GM12878 (cell line): Measurements from ENCODE around the gene PPARD. TPM values are rescaled to one million over a fixed set of nuclear protein-coding genes. Genes with fewer than 3 reads are reported as not detected.

ENCODE experiments used
- ATAC-seq: fragments of 200-7000 bp; cut with Tn5 transposase; 3 replicates; pipeline ENCODE4 v1.9.1; 2020; ENCODE audit warnings: mild to moderate bottlenecking, moderate library complexity
- BruUV-seq: library from RNA; stranded (reverse); fragments of 400-500 nt; replicated peaks from 2 replicates; lab custom pipeline; 2021; lab: Mats Ljungman, UMichigan
- CTCF ChIA-PET: fragments of 300-600 bp; sonication (Branson Sonifier 250); formaldehyde crosslinking; extraction: SDS; loops from one replicate; lab custom pipeline; 2021; ENCODE audit warnings: inconsistent platforms; lab: Yijun Ruan, JAX
- POLR2A ChIA-PET: fragments of 350-600 bp; formaldehyde crosslinking; extraction: SDS; loops from one replicate; lab custom pipeline; 2021; ENCODE audit warnings: inconsistent platforms; lab: Charles Lee
- RAD21 ChIA-PET: fragments of 300-600 bp; sonication (Branson Sonifier 250); formaldehyde crosslinking; loops from one replicate; lab custom pipeline; 2023; ENCODE audit warnings: antibody characterized with exemption; ENCODE audit not compliant: unreplicated experiment; lab: Charles Lee
- SMC1A ChIA-PET: fragments of 300-600 bp; sonication (Branson Sonifier 250); formaldehyde crosslinking; loops from one replicate; lab custom pipeline; 2023; ENCODE audit not compliant: unreplicated experiment, uncharacterized antibody; lab: Charles Lee
- DNase-seq: peaks from one replicate; pipeline ENCODE4 v3.0.0-alpha.2; 2011; ENCODE audit warnings: low read depth, low spot score
- FAIRE-seq: peaks from 3 replicates; lab custom pipeline; 2011; peaks lifted over from hg19 to GRCh38; lab: Jason Lieb, UNC
- H2AFZ ChIP-seq: 2 replicates; pipeline ENCODE4 v1.6.0; 2011; ENCODE audit warnings: low read depth, low read length, control low read depth; ENCODE audit not compliant: control insufficient read depth
- H3K27ac ChIP-seq: 2 replicates; pipeline ENCODE4 v1.5.1; 2011; ENCODE audit warnings: control low read depth; ENCODE audit not compliant: control insufficient read depth, insufficient read depth
- H3K27me3 ChIP-seq, 2 experiments: replicated peaks in 1 of 2; 2 replicates each; pipeline versions ENCODE4 v1.6.0 to v1.6.1; 2011; ENCODE audit warnings: low read length in 1 of 2; ENCODE audit not compliant: control insufficient read depth in 2 of 2, insufficient read depth in 2 of 2
- H3K36me3 ChIP-seq, 2 experiments: 2 replicates each; pipeline ENCODE4 v1.5.1; 2011; ENCODE audit warnings: low read length in 1 of 2; ENCODE audit not compliant: control insufficient read depth in 2 of 2, insufficient read depth in 2 of 2
- H3K4me1 ChIP-seq: 2 replicates; pipeline ENCODE4 v1.6.1; 2011; ENCODE audit warnings: mild to moderate bottlenecking, low read length, moderate library complexity, mixed read lengths; ENCODE audit not compliant: control insufficient read depth, insufficient read depth
- H3K4me2 ChIP-seq: 2 replicates; pipeline ENCODE4 v1.6.0; 2011; ENCODE audit warnings: control low read depth; ENCODE audit not compliant: control insufficient read depth, insufficient read depth
- H3K4me3 ChIP-seq: fragments of 200-600 bp; sonication (generic); 2 replicates; pipeline ENCODE4 v1.5.1; 2016
- H3K79me2 ChIP-seq: 2 replicates; pipeline ENCODE4 v1.6.0; 2011; ENCODE audit warnings: low read length; ENCODE audit not compliant: control insufficient read depth, insufficient read depth
- H3K9ac ChIP-seq: 2 replicates; pipeline ENCODE4 v1.8.0; 2011; ENCODE audit warnings: low read length, control low read depth, mixed read lengths; ENCODE audit not compliant: control insufficient read depth, insufficient read depth
- H3K9me3 ChIP-seq: replicated peaks from 3 replicates; pipeline ENCODE4 v1.5.1; 2011; ENCODE audit warnings: mild to moderate bottlenecking, low read length; ENCODE audit not compliant: control insufficient read depth, insufficient read depth
- H4K20me1 ChIP-seq: 2 replicates; pipeline ENCODE4 v1.6.0; 2011; ENCODE audit not compliant: control insufficient read depth, insufficient read depth
- CBX5 ChIP-seq: sonication (generic); IDR thresholded peaks from 2 replicates; pipeline ENCODE4 v1.6.1; 2016; ENCODE audit warnings: low read depth, moderate library complexity, mild to moderate bottlenecking, inconsistent platforms
- ESRRA ChIP-seq: IDR thresholded peaks from 2 replicates; pipeline ENCODE4 v1.6.1; 2012; ENCODE audit warnings: mild to moderate bottlenecking, low read length, improper control_type of control experiment
- MTA2 ChIP-seq: fragments of 450-650 bp; IDR thresholded peaks from 2 replicates; pipeline ENCODE4 v1.6.1; 2016; ENCODE audit warnings: low read depth, mild to moderate bottlenecking, moderate library complexity
- TCF3 ChIP-seq: IDR thresholded peaks from 2 replicates; pipeline ENCODE4 v1.6.1; 2012; ENCODE audit warnings: low read depth, mild to moderate bottlenecking, low read length, borderline replicate concordance; ENCODE audit not compliant: insufficient read depth
- whole genome bisulfite sequencing: methylation state at CpG from one replicate; pipeline ENCODE4 v1.1.6; 2016; ENCODE audit warnings: low lambda C conversion rate; ENCODE audit not compliant: insufficient replicate concordance, insufficient coverage; ENCODE audit errors: missing lambda C conversion rate; 5-methylcytosine and 5-hydroxymethylcytosine counted together
- in situ Hi-C: fragments of 300-500 bp; cut with MboI; formaldehyde crosslinking; loops from 9 replicates; pipeline ENCODE4 v1.14.3; 2018; ENCODE audit warnings: mixed read lengths
- intact Hi-C: fragments of 100-400 bp; cut with micrococcal nuclease; formaldehyde crosslinking; loops from one replicate; pipeline ENCODE4 v1.14.2; 2022; ENCODE audit not compliant: unreplicated experiment
- polyA plus RNA-seq, 11 experiments: library from polyadenylated mRNA; depleted of rRNA in 4 of 11; unstranded in 6 of 11; stranded (reverse) in 5 of 11; fragments of >200 nt; fragmentation: Nextera tagmentation in 4 of 11; fragmentation: Illumina TruSeq in 1 of 11; extraction: Ambion mirVana in 4 of 11; extraction: Trizol in 1 of 11; gene quantifications; 1 replicate in 1 of 11; 2 replicates in 10 of 11; pipeline versions ENCODE4 v1.2.1 to v1.2.3, GENCODE V29; 2011 to 2016; ENCODE audit warnings: inconsistent platforms in 2 of 11, missing spikeins in 2 of 11, low read depth in 1 of 11
- total RNA-seq, 4 experiments: library from RNA; depleted of rRNA in 3 of 4; stranded (reverse); fragments of >200 nt in 3 of 4; fragmentation: Illumina TruSeq in 1 of 4; extraction: Trizol in 1 of 4; gene quantifications; 2 replicates each; pipeline versions ENCODE4 v1.2.1 to v1.2.3, GENCODE V29; 2013 to 2021
- TF ChIP-seq, protein P1 (sequence below): fragments of 450-650 bp; IDR thresholded peaks from 2 replicates; pipeline ENCODE4 v1.6.1; 2016; ENCODE audit warnings: mild to moderate bottlenecking
- TF ChIP-seq, protein P2 (sequence below): fragments of 450-650 bp; IDR thresholded peaks from 2 replicates; pipeline ENCODE4 v1.6.1; 2017; ENCODE audit warnings: mild to moderate bottlenecking
- TF ChIP-seq, protein P3 (sequence below): IDR thresholded peaks from 2 replicates; pipeline ENCODE4 v1.6.1; 2011; ENCODE audit warnings: low read depth, mild to moderate bottlenecking, low read length, moderate library complexity, borderline replicate concordance; ENCODE audit errors: extremely low read depth

The PPARD gene
- total and polyA plus RNA-seq, 10 of the 15 experiments (the other 5 are each of a cell fraction or from before 2014, with no cell fraction given), result 0.05 to 12.6 (median 6.7) TPM

DNA sequence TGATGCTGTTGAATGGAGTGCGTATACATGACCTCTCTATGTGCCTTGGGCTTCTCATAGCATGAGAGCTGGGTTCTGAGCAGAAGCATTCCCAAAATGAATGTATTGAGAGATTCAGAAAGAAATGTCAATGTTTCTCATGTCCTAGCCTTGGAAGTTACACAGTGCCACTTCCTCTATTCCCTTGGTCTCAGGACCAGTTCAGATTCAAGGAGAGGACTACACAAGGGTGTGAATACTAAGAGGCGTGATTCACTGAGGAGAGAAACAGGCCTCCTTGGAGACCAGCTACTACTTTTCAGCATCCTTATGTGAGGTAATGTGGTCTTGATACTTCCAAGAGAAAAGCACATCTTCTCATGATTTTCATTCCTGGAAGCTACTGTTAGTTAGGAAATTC is 10.4 kb downstream of the PPARD start (continued):
- TF ChIP-seq, protein P1, sequence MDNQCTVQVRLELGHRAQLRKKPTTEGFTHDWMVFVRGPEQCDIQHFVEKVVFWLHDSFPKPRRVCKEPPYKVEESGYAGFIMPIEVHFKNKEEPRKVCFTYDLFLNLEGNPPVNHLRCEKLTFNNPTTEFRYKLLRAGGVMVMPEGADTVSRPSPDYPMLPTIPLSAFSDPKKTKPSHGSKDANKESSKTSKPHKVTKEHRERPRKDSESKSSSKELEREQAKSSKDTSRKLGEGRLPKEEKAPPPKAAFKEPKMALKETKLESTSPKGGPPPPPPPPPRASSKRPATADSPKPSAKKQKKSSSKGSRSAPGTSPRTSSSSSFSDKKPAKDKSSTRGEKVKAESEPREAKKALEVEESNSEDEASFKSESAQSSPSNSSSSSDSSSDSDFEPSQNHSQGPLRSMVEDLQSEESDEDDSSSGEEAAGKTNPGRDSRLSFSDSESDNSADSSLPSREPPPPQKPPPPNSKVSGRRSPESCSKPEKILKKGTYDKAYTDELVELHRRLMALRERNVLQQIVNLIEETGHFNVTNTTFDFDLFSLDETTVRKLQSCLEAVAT, result no peak

DNA sequence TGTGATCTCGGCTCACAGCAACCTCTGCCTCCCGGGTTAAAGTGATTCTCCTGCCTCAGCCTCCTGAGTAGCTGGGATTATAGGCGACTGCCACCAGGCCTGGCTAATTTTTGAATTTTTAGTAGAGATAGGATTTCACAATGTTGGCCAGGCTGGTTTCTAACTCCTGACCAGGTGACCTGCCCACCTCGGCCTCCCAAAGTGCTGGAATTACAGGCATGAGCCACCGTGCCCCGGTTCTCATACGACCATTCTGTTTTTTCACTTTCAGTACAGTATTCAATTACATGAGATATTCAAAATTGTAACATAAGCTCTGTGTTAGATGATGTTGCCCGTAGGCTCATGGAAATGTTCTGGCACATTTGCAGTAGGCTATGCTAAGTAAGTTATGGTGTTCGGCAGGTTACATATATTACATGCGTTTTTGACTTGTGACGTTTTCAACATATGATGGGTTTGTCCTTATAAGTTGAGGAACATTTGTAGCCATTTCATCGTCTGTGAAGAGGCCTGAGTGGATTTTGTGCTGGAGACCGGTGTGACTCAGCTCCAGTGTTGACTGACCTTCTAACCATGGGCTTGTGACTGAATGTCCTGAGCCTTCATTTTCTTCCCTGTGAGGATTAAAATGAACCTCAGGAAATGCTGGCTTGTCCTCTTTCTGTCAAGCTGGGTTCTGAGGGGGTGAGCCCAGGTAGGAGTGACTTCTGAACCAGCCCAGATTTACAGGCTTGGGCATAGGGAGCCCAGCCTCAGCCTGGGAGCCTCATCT is 12.2 kb downstream of the PPARD start:
- no peak for TF ChIP-seq TCF3
- no peak for TF ChIP-seq CBX5
- TF ChIP-seq MTA2, result no peak
- no peak for TF ChIP-seq ESRRA
- TF ChIP-seq, protein P2, sequence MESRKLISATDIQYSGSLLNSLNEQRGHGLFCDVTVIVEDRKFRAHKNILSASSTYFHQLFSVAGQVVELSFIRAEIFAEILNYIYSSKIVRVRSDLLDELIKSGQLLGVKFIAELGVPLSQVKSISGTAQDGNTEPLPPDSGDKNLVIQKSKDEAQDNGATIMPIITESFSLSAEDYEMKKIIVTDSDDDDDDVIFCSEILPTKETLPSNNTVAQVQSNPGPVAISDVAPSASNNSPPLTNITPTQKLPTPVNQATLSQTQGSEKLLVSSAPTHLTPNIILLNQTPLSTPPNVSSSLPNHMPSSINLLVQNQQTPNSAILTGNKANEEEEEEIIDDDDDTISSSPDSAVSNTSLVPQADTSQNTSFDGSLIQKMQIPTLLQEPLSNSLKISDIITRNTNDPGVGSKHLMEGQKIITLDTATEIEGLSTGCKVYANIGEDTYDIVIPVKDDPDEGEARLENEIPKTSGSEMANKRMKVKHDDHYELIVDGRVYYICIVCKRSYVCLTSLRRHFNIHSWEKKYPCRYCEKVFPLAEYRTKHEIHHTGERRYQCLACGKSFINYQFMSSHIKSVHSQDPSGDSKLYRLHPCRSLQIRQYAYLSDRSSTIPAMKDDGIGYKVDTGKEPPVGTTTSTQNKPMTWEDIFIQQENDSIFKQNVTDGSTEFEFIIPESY, result no peak
- TF ChIP-seq, protein P3, sequence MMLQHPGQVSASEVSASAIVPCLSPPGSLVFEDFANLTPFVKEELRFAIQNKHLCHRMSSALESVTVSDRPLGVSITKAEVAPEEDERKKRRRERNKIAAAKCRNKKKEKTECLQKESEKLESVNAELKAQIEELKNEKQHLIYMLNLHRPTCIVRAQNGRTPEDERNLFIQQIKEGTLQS, result no peak
- TF ChIP-seq, all 136 proteins: peak for 0
- Histone ChIP-seq H3K4me2 (no peak overlapping the region), H3K36me3 (peaks cover 3 to 8% of the 10 kb centered on the region in 2 experiments; a peak in 3 of 4 replicates), H3K4me1 (no peaks in the 10 kb centered on the region; the same call in 1 of the 2 replicates), H3K79me2 (no peaks in the 10 kb centered on the region), H3K9me3 (no peaks in the 10 kb centered on the region), H3K9ac (no peak overlapping the region), H3K27me3 (no peaks in the 10 kb centered on the region), H2AFZ (no peak overlapping the region), H4K20me1 (no peaks in the 10 kb centered on the region), H3K27ac (no peak overlapping the region), H3K4me3 (no peak overlapping the region)
- FAIRE-seq (no peak), DNase-seq (no peak), ATAC-seq (no peak)
- WGBS, result 91% methylated on average over 13 of the region's 13 CpGs
- RAD21 ChIA-PET, result no interaction called here
- CTCF ChIA-PET, result interaction anchor here (1.0 to 2.2 kb wide), 2 partner anchors 13 to 95 kb away, joined by 3 to 5 read pairs; partner anchors contain the start of gene PPARD
- POLR2A ChIA-PET, result no interaction called here
- intact Hi-C loops, result no loop called here
- in situ Hi-C loops, result no loop called here
- SMC1A ChIA-PET, result no interaction called here
- BruUV-seq, result no TSS peak
